Thyroid gland (tissue), 4 donors: Measurements from ENCODE around the gene DNAAF9. TPM values are rescaled to one million over a fixed set of nuclear protein-coding genes. Genes with fewer than 3 reads are reported as not detected.
"Not testable (repeated sequence)": the region's sequence is repeated elsewhere in the genome, so short reads cannot be mapped to it uniquely, and the experiment has no call there.

Source experiments
- DNase-seq, 2 donors: peaks; one replicate each; pipeline ENCODE4 v3.0.0-alpha.2; 2019
- H3K27ac ChIP-seq, 3 donors: fragments of 200-600 bp; sonication (generic); 1 replicate in 2 of 3; 2 replicates in 1 of 3; pipeline ENCODE4 v1.5.1; 2016 to 2019; ENCODE audit warnings: mild to moderate bottlenecking in 1 of 3, moderate library complexity in 1 of 3
- H3K27me3 ChIP-seq: fragments of 200-600 bp; sonication (generic); one replicate; pipeline ENCODE4 v1.5.1; 2019
- H3K36me3 ChIP-seq, 2 donors: fragments of 200-600 bp; sonication (generic); one replicate each; pipeline ENCODE4 v1.5.1; 2016 to 2019
- H3K4me1 ChIP-seq, 2 donors: fragments of 200-600 bp; sonication (generic); one replicate each; pipeline ENCODE4 v1.5.1; 2017 to 2019
- H3K4me3 ChIP-seq, 3 donors: fragments of 200-600 bp; sonication (generic); replicated peaks in 1 of 3; 1 replicate in 2 of 3; 2 replicates in 1 of 3; pipeline ENCODE4 v1.5.1; 2016; ENCODE audit warnings: mild to moderate bottlenecking in 1 of 3
- H3K9me3 ChIP-seq: fragments of 200-600 bp; sonication (generic); one replicate; pipeline ENCODE4 v1.5.1; 2017
- POLR2A ChIP-seq, 2 donors: fragments of 450-650 bp; IDR thresholded peaks; one replicate each; pipeline ENCODE4 v1.6.1; 2017; ENCODE audit warnings: antibody characterized with exemption in 2 of 2, mild to moderate bottlenecking in 2 of 2, moderate library complexity in 1 of 2
- WGBS, 2 donors: methylation state at CpG; one replicate each; pipeline ENCODE4 v1.1.5; 2017; 5-methylcytosine and 5-hydroxymethylcytosine counted together
- intact Hi-C: fragments of 100-400 bp; cut with DNase I; formaldehyde crosslinking; loops from one replicate; pipeline ENCODE4 v1.15.1; 2023
- total RNA-seq, 4 donors: library from RNA; depleted of rRNA; stranded (reverse); fragments of >200 nt; gene quantifications; one replicate each; pipeline ENCODE4 v1.2.3, GENCODE V29; 2016
- TF ChIP-seq, protein P1 (sequence below), 6 experiments: fragments of 200-600 bp in 3 of 6; fragments of 450-650 bp in 3 of 6; sonication (generic) in 3 of 6; IDR thresholded peaks; one replicate each; pipeline ENCODE4 v1.5.1; 2016 to 2019; ENCODE audit warnings: antibody characterized with exemption in 6 of 6, mild to moderate bottlenecking in 2 of 6, inconsistent platforms in 1 of 6, moderate library complexity in 1 of 6

The DNAAF9 gene
- total RNA-seq, 4 donors from 2014 or later: 18.0 to 29.8 (median 22.5) TPM

GRCh38 chr20:3433744-3434143, 26.3 kb upstream of the DNAAF9 start:
- Histone ChIP-seq H3K4me1 (no peaks in the 10 kb centered on the region), H3K36me3 (no peaks in the 10 kb centered on the region), H3K27me3 (no peaks in the 10 kb centered on the region), H3K9me3 (no peaks in the 10 kb centered on the region), H3K4me3 (no peak overlapping the region), H3K27ac (no peak overlapping the region)
- intact Hi-C loops: no loop called here
- WGBS, 2 donors: 90 to 91% methylated on average over 3 of the region's 3 CpGs
- TF ChIP-seq, protein P1, sequence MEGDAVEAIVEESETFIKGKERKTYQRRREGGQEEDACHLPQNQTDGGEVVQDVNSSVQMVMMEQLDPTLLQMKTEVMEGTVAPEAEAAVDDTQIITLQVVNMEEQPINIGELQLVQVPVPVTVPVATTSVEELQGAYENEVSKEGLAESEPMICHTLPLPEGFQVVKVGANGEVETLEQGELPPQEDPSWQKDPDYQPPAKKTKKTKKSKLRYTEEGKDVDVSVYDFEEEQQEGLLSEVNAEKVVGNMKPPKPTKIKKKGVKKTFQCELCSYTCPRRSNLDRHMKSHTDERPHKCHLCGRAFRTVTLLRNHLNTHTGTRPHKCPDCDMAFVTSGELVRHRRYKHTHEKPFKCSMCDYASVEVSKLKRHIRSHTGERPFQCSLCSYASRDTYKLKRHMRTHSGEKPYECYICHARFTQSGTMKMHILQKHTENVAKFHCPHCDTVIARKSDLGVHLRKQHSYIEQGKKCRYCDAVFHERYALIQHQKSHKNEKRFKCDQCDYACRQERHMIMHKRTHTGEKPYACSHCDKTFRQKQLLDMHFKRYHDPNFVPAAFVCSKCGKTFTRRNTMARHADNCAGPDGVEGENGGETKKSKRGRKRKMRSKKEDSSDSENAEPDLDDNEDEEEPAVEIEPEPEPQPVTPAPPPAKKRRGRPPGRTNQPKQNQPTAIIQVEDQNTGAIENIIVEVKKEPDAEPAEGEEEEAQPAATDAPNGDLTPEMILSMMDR (IDR thresholded peaks at IDR 0.05): no peak
- DNase-seq: no peak

DNA sequence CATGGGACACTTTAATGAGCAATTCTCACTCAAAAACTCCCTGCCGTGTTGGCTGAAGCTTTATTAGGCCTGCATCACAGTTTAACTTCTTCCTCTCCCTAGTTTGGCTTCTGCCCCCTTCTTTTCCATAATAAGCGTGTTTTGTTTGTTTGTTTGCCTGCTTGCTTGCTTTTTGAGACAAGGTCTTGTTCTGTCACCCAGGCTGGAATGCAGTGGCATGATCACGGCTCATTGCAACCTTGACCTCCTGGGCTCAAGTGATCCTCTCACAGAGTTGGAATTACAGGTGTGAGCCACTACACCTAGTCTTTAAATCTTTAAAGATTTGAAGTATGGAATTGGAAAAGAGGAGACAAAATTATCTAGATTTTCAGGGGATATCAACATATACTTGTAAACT, 25.4 kb upstream of the DNAAF9 start:
- WGBS, 2 donors: 81 to 82% methylated on average over 3 of the region's 3 CpGs
- H3K4me3 ChIP-seq: no peak overlapping the region
- no peak for DNase-seq
- H3K27me3 ChIP-seq: no peaks in the 10 kb centered on the region
- H3K9me3 ChIP-seq: no peaks in the 10 kb centered on the region
- no peaks in the 10 kb centered on the region for H3K36me3 ChIP-seq
- intact Hi-C loops: no loop called here
- no peaks in the 10 kb centered on the region for H3K4me1 ChIP-seq
- TF ChIP-seq, protein P1 (IDR thresholded peaks at IDR 0.05): no peak
- no peak for TF ChIP-seq POLR2A (IDR thresholded peaks at IDR 0.05)
- no peak overlapping the region for H3K27ac ChIP-seq

DNA sequence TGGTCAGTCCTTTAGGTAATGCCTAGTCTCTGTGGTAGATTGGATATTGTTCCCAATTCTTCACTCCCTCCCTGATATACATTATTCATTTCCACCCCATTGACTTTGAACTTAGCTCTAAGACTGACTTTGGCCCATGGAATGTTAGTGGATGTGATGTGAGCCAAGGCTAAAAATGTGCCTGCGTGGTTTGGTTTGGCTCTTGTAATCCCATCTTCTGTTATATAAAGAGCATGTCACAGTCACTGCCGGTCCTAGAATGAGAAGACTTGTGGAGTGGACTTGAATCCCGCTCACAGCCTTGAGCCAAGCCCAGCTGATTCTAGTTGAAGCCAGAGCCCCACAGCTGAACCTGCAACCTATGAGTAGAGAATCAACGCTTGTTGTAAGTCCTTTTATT, 23.6 kb upstream of the DNAAF9 start:
- H3K4me3 ChIP-seq: no peak overlapping the region
- DNase-seq: no peak
- intact Hi-C loops: no loop called here
- H3K36me3 ChIP-seq: no peaks in the 10 kb centered on the region
- H3K9me3 ChIP-seq: no peaks in the 10 kb centered on the region
- no peaks in the 10 kb centered on the region for H3K27me3 ChIP-seq
- TF ChIP-seq, protein P1 (IDR thresholded peaks at IDR 0.05): no peak
- no peak for TF ChIP-seq POLR2A (IDR thresholded peaks at IDR 0.05)
- 81% methylated on average over 4 of the region's 4 CpGs for WGBS, 2 donors
- no peaks in the 10 kb centered on the region for H3K4me1 ChIP-seq
- H3K27ac ChIP-seq: no peak overlapping the region

GRCh38 chr20:3430376-3431069, 23.1 kb upstream of the DNAAF9 start:
- Histone ChIP-seq H3K27ac (no peak overlapping the region), H3K36me3 (no peaks in the 10 kb centered on the region), H3K9me3 (no peaks in the 10 kb centered on the region), H3K4me1 (no peaks in the 10 kb centered on the region), H3K27me3 (no peaks in the 10 kb centered on the region), H3K4me3 (no peak overlapping the region)
- TF ChIP-seq POLR2A (IDR thresholded peaks at IDR 0.05): no peak
- TF ChIP-seq, protein P1 (IDR thresholded peaks at IDR 0.05): no peak
- DNase-seq: no peak
- intact Hi-C loops: no loop called here
- 93 to 94% methylated on average over 13 to 14 of the region's 14 CpGs for WGBS, 2 donors

- intact Hi-C loops, H3K27me3 ChIP-seq, H3K27ac ChIP-seq, DNase-seq, H3K4me1 ChIP-seq, H3K36me3 ChIP-seq, H3K4me3 ChIP-seq, H3K9me3 ChIP-seq: not testable (repeated sequence)
- WGBS, 2 donors: 68 to 70% methylated on average over 4 of the region's 4 CpGs
Measured at GRCh38 chr20:3426766-3427165, 19.3 kb upstream of the DNAAF9 start.
